ENCODE results near the gene GRIFIN. TPM values are rescaled to one million over a fixed set of nuclear protein-coding genes. Genes with fewer than 3 reads are reported as not detected.
A peak's percentile ranks its signal among the peaks of the same experiment; 100 is the strongest.
"Not testable (repeated sequence)": the region's sequence is repeated elsewhere in the genome, so short reads cannot be mapped to it uniquely, and the experiment has no call there.

Gene GRIFIN
- total RNA-seq, 6 experiments from 2014 or later, result not detected

GRCh38 chr7:2461268-2462026 lies 14.8 kb downstream of the GRIFIN start:
- Mint-ChIP-seq H3K4me1 (ENCODE audit: low read depth) (peaks cover 18% of the 10 kb centered on the region), H3K27ac (no peak overlapping the region), H3K9me3 (no peaks in the 10 kb centered on the region)

DNA sequence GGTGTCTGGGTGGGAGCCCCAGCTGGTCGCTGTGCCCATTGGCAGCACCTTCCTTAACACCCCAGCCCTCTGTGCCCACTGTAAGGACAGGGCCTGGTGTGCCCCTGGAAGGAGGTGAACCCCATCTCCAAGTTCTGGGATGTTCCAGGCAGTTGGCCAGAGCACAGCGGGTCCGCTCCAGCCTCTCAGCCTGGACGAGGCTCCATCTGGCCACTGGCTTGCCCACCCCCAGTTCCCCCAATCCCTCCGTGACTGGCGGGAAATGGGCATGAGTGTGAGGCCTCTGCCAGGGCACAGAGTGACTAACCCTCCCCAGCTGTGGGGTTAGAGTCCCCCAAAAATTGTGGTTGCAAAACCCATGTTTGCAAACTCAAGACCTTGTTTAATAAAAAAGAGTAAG lies 15.6 kb downstream of the GRIFIN start:
- Mint-ChIP-seq H3K27ac (no peak overlapping the region), H3K36me3 (ENCODE audit: low read depth) (no peaks in the 10 kb centered on the region), H3K4me3 (no peak overlapping the region), H3K27me3 (ENCODE audit: insufficient read depth) (peaks cover 6% of the 10 kb centered on the region; the same call in 1 of the 2 replicates), H3K9me3 (peaks cover under 1% of the 10 kb centered on the region; the same call in 1 of the 2 replicates), H3K4me1 (ENCODE audit: low read depth) (peaks cover 19% of the 10 kb centered on the region)
- no peak for DNase-seq
- TF ChIP-seq, protein P1, sequence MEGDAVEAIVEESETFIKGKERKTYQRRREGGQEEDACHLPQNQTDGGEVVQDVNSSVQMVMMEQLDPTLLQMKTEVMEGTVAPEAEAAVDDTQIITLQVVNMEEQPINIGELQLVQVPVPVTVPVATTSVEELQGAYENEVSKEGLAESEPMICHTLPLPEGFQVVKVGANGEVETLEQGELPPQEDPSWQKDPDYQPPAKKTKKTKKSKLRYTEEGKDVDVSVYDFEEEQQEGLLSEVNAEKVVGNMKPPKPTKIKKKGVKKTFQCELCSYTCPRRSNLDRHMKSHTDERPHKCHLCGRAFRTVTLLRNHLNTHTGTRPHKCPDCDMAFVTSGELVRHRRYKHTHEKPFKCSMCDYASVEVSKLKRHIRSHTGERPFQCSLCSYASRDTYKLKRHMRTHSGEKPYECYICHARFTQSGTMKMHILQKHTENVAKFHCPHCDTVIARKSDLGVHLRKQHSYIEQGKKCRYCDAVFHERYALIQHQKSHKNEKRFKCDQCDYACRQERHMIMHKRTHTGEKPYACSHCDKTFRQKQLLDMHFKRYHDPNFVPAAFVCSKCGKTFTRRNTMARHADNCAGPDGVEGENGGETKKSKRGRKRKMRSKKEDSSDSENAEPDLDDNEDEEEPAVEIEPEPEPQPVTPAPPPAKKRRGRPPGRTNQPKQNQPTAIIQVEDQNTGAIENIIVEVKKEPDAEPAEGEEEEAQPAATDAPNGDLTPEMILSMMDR (IDR thresholded peaks at IDR 0.05), result no peak

More at GRCh38 chr7:2461268-2462026, 14.8 kb downstream of the GRIFIN start:
- H3K4me3 Mint-ChIP-seq, result no peak overlapping the region
- DNase-seq, result no peak
- no peaks in the 10 kb centered on the region for H3K36me3 Mint-ChIP-seq (ENCODE audit: low read depth)
- TF ChIP-seq, protein P1 (IDR thresholded peaks at IDR 0.05), result no peak
- H3K27me3 Mint-ChIP-seq (ENCODE audit: insufficient read depth), result peaks cover 12% of the 10 kb centered on the region; the same call in 1 of the 2 replicates

DNA sequence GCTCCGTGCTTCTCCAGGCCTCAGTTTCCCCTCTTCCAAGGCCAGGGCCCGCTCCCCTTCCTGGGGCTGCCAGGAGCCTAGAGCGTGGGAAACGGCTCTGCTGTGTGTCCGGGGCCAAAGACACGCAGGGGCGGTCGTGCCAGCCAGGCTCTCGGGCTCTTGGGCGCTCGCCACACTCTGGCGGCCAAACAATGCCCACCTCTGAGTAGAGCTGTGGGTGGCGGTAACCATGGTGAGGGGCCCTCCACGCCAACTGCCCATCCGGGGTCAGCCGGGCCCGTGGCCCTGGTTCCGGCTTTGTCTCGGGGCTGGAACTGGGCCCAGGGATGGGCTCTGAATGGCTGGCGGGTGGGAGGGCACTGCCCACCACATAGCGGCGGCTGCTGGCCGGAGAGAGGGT lies 16.0 kb downstream of the GRIFIN start:
- TF ChIP-seq, protein P1 (IDR thresholded peaks at IDR 0.05), result no peak
- H3K9me3 Mint-ChIP-seq, result peaks cover 5% of the 10 kb centered on the region; the same call in 1 of the 2 replicates
- H3K4me1 Mint-ChIP-seq (ENCODE audit: low read depth), result peaks cover 19% of the 10 kb centered on the region
- no peak for DNase-seq
- peaks cover 5% of the 10 kb centered on the region; the same call in 1 of the 2 replicates for H3K27me3 Mint-ChIP-seq (ENCODE audit: insufficient read depth)
- H3K36me3 Mint-ChIP-seq (ENCODE audit: low read depth), result no peaks in the 10 kb centered on the region; the same call in 1 of the 2 replicates
- no peak overlapping the region for H3K4me3 Mint-ChIP-seq
- no peak overlapping the region for H3K27ac Mint-ChIP-seq

DNA sequence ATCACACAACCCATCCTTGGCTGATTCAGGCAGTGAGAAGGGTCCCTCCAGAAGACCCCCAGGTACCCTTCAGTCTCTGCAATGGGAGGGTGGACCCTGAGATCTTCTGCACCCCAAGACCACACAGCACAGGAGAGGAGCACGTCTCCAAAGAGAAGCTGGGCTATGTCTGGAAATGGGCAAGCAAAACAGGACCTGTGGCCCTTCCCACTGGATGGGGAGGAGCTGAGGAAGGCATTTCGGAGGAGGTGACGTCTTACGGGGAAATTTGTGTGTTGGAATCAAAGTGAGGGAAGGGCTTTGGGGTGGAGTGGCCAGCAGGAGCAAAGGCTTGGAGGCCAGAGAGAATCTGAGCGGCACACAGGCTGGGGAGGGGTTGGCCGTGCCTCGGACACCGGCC lies 16.5 kb downstream of the GRIFIN start:
- no peak for DNase-seq
- Mint-ChIP-seq H3K9me3 (peaks cover 7% of the 10 kb centered on the region; the same call in 1 of the 2 replicates), H3K27me3 (ENCODE audit: insufficient read depth) (peaks cover 4% of the 10 kb centered on the region; the same call in 1 of the 2 replicates), H3K4me1 (ENCODE audit: low read depth) (peaks cover 19% of the 10 kb centered on the region), H3K4me3 (no peak overlapping the region), H3K36me3 (ENCODE audit: low read depth) (no peaks in the 10 kb centered on the region; the same call in 1 of the 2 replicates), H3K27ac (peak overlapping the region; percentile 48; the same call in 1 of the 2 replicates)
- TF ChIP-seq, protein P1 (IDR thresholded peaks at IDR 0.05), result no peak

- not testable (repeated sequence) for H3K4me3 Mint-ChIP-seq; H3K9me3 Mint-ChIP-seq; H3K27me3 Mint-ChIP-seq (ENCODE audit: insufficient read depth); H3K27ac Mint-ChIP-seq; DNase-seq; H3K36me3 Mint-ChIP-seq (ENCODE audit: low read depth); H3K4me1 Mint-ChIP-seq (ENCODE audit: low read depth)
Measured at GRCh38 chr7:2453849-2454248, 22.3 kb downstream of the GRIFIN start.

GRCh38 chr7:2452643-2453270 lies 23.4 kb downstream of the GRIFIN start:
- no peak overlapping the region for H3K27ac Mint-ChIP-seq
- H3K9me3 Mint-ChIP-seq, result peaks cover 7% of the 10 kb centered on the region; the same call in 1 of the 2 replicates
- H3K4me3 Mint-ChIP-seq, result no peak overlapping the region
- H3K4me1 Mint-ChIP-seq (ENCODE audit: low read depth), result peaks cover 6% of the 10 kb centered on the region; the same call in 1 of the 2 replicates
- TF ChIP-seq, protein P1 (IDR thresholded peaks at IDR 0.05), result no peak
- H3K36me3 Mint-ChIP-seq (ENCODE audit: low read depth), result no peaks in the 10 kb centered on the region; the same call in 1 of the 2 replicates
- no peak for DNase-seq
- peaks cover 4% of the 10 kb centered on the region; the same call in 1 of the 2 replicates for H3K27me3 Mint-ChIP-seq (ENCODE audit: insufficient read depth)
